CD4-positive, alpha-beta T cell treated with Interleukin-17A for 4 hours (primary cell): ENCODE results near the gene ATP5PF.
"Not testable (repeated sequence)": the region's sequence is repeated elsewhere in the genome, so short reads cannot be mapped to it uniquely, and the experiment has no call there.

ENCODE experiments used
- DNase-seq: peaks from one replicate; pipeline ENCODE4 v3.0.0-alpha.2; 2020; ENCODE audit warnings: mixed read lengths

Gene ATP5PF

DNA sequence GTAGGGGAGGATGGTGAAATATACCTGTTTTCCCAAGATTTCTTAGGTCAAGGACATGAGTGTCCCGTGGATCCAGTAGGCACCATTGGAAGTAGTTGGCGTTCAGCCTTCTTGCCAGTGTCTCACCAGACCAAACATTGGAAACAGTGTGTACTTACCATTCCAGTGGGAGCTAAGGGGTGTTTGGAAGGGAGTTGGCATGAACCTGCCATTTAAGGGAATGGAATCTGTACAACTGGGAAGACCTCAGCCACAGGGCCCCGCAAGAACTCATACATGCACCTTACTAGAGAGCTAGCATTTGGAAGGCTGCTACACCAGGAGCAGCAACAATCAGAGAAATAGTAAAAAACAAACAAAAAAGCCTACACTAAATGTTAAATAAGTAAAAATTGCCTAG lies 12.7 kb downstream of the ATP5PF start:
- no peak for DNase-seq

DNA sequence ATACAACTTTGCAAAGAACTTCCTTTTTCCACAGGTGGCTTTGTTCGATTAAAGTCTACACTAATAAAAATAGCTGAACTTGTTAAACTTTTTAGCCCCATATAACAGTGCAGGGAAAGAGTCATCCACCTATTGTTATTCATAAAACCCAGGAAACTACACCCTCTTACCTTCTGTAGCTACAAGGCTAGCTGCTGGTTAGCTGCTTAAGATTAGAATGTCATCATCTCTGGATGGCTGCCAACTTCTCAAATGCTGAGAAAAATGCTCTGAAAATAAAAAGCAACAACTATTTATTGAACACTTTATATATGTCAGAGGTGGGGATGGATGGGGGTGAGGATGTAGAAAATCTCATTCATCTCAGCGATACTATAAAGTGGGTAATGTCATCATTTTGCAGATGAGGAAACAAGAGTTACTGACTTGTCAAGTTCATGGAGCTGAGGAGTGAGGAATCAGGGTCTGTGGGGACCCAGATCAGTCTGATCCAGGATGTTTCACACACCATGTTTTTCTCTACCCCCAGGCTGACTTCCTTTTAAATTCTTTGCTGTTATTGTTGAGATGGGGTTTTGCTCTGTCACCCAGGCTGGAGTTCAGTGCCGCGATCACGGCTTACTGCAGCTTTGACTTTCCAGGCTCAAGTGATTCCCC lies 17.1 kb downstream of the ATP5PF start:
- DNase-seq, result no peak

DNA sequence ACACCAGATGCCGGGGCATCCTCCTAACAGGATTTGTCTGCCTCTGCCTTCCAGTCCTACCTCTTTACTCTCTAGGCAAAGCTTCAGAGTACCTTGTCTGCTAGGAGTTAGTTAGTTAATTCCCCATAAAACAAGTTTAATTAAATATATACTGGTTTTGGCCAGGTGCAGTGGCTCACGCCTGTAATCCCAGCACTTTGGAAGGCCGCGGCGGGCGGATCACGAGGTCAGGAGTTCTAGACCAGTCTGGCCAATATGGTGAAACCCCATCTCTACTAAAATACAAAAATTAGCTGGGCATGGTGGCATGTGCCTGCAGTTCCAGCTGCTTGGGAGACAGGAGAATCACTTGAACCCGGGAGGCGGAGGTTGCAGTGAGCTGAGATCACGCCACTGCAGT lies 20.6 kb downstream of the ATP5PF start:
- DNase-seq, result not testable (repeated sequence)

DNA sequence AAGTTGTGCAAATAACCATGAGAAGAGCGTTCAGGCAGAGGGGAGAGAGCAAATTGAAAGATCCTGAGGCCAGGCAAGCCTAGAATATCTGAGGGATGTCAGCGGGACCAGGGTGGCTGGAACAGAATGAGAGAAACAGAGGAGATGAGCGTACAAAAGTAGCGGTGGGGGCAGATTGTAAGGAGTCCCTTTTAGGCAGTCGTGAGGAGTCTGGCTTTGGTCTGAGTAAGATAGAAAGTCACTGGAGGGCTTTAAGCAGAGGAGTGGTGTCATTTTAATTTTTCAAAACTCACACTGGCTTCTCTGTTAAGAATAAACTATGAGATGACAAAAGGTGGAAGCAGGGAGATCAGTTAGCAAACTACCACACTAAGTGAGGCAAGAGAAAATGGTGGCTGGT lies 24.2 kb downstream of the ATP5PF start:
- no peak for DNase-seq

DNA sequence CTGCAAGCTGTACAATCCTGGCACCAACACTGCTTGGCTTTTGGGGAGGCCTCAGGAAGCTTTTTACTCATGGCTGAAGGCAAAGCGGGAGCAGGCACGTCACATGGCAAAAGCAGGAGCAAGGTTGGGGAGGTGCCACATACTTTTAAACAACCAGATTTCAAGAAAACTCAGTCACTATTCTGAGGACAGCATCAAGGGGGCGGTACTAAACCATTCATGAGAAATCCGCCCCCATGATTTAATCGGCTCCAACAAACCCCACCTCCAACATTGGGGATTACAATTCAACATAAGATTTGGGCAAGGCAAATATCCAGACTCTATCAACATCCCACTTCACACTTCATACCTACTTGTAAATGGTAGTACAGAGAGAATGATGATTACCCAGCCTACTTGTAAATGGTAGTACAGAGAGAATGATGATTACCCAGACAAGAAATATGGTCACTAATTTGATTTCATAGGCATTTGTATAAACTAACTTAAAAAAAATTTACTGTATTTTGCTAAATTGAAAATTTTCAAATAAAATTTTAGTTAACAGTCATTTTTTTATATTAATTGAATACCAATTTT lies 24.9 kb downstream of the ATP5PF start:
- no peak for DNase-seq

DNA sequence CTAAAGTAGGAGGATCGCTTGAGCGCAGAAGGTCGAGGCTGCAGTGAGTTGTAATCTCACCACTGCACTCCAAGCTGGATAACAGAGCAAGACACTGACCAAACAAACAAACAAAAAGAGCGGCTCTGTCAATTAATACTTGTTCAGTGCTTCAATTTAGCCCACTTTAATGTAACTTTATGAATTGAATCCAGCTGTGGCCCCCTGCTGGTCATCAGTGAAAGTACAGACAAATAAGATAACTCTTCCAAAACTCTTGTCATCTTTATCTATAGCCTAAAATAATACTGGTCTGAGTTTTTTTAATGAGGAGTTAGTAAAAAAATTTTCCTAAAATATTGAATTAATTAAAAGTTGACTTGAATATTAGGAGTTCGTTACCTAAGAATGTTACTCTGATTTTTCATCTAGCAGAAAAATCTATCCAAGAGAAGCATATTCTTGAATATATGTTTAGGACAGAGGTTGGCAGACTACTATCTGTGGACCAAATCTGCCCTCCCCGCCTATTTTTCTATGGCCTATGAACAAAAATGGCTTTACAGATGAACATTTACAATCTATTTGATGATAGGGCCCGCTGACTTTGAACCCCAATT lies 26.1 kb downstream of the ATP5PF start:
- peak; percentile 67 for DNase-seq

DNA sequence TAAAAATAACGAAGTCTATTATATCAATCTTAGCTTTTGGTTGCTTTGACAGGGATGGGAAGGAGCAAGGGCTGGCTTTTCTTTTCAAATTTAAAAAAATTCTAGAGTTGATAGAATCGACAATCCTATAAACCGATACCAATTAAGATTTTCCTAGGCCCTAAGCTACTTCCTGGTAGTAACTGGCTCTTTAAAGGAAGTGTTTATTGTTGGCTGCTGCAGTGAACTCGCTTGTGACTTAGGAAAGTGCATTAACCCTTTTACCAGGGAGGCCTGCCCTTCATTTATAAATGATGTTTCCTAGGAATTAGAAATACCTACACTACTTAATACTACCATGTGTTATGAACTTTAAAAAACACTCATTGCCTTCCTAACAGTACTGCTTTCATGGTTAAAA lies 33.2 kb downstream of the ATP5PF start:
- no peak for DNase-seq

DNA sequence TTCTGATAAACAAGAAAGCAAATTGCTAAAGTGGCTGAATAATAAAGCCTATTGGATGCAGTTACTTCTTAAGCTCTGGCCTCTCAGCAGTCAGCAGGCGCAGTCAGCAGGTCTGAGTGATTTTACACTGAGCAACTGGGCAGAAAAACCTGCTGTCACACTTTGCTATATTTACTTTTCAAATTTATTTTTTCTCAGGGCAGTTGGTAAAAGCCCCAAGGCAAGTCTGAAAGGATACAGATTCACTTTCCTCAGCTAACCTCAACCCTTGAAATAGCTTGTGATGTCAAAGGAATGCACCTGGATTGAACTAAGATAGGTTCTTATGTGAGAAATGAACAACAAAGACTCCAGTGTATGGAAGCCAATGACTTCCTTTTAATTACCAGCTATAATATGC lies 34.0 kb downstream of the ATP5PF start:
- DNase-seq, result no peak

DNA sequence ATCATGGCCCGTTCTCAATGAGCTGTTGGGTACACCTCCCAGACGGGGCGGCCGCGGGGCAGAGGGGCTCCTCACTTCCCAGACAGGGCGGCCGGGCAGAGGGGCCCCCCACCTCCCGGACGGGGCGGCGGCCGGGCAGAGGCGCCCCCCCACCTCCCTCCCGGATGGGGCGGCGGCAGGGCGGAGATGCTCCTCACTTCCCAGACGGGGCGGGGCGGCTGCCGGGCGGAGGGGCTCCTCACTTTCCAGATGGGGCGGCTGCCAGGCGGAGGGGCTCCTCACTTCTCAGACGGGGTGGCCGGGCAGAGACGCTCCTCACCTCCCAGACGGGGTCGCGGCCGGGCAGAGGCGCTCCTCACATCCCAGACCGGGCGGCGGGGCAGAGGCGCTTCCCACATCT lies 39.2 kb downstream of the ATP5PF start:
- DNase-seq, result not testable (repeated sequence)

DNA sequence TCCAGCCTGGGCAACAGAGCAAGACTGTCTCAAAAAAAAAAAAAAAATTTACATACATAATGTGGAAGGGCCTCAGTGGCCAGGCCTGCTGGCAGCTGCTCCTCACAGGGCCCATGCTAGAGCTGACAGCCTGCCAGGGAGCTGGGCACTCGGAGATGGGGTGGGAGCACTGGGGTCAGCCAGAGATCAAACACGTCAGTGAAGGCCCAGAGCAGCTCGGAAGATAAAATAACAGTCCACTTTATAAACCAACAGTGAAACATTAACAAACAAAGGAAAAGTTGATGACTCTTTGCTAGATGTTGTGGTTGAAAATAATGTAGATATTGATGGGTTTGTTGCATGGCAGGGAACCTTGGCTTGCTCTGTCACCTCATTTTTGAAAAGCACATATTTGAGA lies 42.7 kb downstream of the ATP5PF start:
- no peak for DNase-seq

DNA sequence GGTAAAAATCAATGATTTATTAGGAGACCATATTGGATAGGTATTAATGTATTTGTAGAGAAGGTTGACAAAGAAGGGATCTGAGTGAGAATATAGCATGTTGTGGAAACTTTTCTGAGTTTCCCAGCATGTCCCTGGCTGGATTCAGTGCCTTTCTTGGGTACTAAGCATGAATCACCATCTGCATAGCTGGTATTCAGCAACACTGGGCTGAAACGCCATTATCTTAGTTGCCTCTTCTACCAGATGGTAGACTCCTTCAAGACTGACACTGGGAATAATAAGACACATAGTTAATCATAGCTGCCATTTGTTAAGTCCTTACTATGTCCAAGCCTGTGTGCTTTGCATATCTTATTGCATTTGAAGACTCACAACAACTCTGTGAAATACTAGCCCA lies 45.5 kb downstream of the ATP5PF start:
- no peak for DNase-seq

DNA sequence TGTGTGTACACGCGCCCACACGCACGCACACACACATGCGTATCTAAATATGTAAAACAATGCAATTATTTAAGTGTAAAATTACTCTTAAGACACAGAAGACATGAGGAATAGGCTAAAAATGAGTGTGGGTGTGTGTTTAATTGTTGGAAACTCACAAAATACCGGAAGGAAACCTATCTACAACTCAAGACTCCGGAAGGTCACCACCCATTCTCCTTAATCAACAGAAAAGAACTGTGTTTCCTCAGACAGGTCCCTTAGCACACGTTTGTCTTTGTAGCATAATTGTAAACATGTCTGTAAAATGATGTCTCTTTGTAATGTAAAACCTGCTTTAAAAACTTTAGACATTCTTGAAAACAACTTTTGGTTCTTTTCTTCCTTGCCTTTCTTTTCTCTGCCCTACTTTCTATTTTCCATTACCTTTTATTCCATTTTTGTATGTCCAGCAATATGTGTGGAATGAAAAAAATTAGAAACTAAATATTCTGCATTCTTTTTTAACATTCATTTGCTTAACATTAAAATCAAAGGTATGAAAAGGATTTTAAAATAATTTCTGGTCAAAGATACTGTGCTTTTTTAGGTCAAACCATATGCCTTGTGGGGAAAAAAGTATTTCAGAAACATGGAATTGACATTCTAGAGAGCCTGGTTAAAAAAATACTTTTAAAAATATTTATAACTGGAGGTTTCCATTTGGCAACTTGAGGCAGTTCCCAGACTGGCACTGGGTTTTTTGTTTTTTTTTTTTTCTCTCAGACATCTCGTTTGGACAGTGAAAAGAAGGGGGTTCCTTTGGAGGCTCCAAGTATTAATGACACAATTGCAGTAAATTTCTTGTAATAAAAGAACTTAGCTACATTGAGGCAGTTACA lies 46.2 kb downstream of the ATP5PF start:
- no peak for DNase-seq

DNA sequence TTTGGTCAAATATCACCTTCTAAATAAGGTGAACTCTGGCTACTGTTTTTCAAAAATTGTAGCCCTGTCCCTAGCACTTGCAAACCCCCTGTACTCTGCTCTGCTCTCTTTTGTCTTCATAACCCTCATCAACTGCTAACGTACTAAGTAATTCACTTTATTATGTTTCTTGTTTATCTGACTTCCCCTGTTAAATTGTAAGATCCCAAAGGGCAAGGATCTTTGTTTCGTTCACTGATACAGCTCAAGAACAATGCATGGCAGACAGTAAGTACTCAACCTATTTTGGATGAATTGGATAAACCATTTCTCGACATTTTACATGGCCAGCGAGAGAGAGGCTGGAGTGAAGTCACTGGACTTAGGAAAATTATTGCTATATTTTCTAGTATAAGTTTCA lies 46.9 kb downstream of the ATP5PF start:
- no peak for DNase-seq

DNA sequence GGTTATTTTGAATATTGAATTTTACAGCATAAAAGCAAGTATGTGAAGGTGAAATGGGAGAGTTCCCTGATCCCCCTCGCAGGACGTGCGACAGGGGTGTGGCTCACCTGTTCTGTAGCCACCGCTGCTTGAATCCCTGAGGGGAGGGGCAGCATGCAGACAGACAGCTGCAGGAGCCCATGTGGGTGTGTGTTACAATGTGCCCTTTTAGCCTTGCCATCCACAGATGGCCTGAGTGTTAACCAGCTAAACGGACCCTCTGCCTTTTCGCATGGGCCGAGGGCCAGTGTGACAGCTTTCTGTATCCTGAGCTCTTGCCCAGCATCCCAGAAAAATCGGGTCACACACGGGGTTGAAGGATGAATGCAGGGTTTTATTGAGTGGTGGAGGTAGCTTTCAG lies 52.3 kb downstream of the ATP5PF start:
- no peak for DNase-seq

DNA sequence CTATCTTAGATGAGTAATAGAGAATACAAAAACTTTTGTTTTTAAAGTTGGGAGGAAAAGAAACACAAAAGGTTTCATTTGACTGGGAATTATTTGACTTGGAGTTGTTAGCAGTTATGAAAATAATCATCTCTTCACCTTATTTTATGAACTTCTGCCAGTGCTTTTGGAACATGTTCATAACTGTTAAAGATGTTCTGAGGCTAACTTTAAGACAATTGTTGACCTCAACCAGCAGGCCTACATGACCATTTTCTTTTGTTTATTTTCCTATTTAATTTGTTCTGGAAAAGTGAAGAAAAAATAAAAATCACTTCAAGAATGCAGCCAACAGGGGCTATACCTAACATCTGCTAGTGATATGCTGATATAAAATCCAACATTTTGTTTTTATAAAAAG lies 58.3 kb downstream of the ATP5PF start:
- no peak for DNase-seq
